AG20443 (cell line): Measurements from ENCODE around the gene CCDC106.

Experiments
- DNase-seq: peaks from one replicate; pipeline ENCODE4 v3.0.0; 2012; ENCODE audit warnings: low spot score, mixed read lengths

The CCDC106 gene

DNA sequence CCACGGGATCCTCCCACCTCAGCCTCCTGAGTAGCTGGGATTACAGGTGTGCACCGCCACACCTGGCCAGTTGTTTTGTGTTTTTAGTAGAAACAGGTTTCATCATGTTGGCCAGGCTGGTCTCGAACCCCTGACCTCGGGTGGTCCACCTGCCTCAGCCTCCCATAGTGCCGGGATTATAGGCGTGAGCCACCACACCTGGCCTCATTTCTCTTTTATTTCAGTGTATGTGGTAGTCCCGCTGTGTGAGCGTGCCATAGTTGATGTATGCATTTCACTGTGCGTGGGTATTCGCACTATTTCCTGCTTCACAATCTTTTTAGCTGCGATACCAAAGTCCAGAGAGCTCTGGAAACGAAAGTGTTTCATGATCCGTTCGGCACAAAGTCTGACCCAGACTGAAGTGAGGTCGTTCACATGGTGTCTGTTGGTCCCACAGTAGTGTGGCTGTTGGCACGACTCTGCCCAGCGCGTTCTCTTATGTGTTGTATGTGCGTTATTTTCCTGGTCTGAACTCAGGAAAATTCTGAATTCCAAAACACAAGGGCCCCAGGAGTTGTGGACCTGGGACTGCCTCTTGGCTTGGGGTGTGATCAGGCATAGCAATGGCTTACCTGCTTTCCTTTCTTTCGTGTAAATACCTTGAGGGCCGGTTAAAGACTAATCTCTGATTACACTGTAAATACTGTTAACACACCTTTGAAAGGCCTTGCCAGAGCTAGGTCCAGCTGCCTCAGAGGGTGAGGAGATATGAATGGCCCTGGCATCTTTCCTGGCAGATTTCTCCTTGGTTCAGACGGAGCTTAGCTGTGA lies 35.6 kb downstream of the CCDC106 start:
- DNase-seq: no peak

DNA sequence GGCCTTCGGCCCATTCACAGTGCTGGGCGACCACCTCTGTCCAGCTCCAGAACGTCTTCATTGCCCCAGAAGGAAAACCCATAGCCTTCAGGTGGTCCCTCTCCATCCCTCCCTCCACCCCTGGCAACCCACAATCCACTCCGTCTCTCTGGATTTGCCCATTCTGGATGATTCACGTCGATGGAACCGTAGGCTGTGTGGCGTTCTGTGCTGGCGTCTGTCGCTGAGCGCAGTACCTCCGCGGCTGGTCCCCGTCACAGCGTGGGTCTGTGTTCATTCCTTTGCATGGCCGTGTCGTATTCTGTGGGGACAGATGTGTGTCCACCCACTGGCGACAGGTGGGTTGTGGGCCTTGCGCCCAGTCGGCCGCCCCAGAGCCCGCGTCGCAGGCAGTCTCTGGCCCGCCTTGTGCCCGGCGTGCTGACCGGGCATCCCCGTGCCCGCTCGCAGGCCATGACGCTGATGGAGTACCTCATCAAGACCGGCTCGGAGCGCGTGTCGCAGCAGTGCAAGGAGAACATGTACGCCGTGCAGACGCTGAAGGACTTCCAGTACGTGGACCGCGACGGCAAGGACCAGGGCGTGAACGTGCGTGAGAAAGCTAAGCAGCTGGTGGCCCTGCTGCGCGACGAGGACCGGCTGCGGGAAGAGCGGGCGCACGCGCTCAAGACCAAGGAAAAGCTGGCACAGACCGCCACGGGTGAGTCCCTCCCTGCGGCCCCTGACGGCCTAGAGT lies 37.1 kb downstream of the CCDC106 start:
- no peak for DNase-seq

DNA sequence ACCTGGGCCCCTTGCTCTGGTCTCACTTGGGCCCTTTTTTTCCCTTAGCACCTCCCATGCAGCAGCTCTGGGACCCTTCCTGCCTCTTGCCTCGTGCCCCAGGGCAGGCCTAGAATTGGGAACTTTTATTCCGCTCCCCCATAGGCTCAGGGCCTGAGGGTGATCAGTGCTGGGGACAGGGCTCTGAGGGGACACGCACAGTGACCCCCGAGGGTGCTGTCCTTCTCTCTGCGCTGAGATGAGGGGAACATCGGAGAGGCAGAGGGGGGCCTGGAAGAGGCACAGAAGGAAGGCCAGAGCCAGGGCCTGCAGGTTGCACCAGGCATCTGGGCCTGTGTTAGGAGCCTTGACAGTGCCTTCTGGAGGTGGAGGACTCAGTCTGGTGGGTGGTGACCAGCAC lies 37.8 kb downstream of the CCDC106 start:
- no peak for DNase-seq

GRCh38 chr19:55686311-55687050 lies 38.5 kb downstream of the CCDC106 start:
- no peak for DNase-seq

DNA sequence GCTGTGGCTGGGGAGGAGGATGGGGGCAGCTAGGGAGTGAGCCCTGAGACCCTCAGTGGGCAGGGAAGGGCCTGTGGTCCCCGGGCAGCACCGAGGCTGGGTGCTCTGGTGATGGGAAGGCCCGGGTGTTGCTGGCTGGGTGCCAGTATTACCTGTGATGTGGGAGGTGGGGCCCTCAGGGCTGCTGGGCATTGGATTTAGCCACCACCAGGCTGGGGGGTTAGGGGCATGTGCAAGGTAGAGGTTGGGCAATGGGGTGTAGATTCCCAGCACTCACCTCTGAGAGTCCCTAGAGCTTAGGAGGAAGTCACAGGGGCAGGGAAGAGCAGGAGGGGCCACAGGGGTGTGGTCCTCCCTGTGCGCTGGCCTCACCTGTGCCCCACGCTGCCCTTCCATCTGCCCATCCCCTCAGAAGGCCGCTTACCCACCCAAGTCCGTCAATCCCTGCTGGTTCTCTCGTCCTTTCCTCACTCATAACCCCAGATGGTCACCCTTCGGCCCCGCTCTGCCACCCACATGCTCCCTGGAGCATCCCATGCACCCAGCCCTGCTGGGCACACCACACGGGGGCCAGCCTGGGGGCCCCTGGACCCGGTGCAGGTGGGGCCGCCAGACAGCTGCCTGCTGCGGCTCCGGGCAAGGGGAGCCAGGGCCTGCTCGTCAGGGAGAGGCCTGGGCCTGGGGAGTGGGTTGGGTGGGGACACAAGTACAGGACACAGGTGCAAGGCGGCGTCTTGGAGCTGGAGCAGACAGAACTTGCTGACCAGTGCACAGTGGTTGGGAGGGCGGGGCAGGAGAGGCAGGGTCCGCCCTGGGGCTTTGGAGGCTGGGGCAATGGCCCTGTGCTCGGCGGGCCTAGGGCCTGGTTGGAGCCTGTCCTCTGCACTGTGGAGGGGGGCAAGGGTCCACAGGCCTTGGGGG lies 39.5 kb downstream of the CCDC106 start:
- DNase-seq: no peak

GRCh38 chr19:55688422-55689218 lies 40.6 kb downstream of the CCDC106 start:
- no peak for DNase-seq

DNA sequence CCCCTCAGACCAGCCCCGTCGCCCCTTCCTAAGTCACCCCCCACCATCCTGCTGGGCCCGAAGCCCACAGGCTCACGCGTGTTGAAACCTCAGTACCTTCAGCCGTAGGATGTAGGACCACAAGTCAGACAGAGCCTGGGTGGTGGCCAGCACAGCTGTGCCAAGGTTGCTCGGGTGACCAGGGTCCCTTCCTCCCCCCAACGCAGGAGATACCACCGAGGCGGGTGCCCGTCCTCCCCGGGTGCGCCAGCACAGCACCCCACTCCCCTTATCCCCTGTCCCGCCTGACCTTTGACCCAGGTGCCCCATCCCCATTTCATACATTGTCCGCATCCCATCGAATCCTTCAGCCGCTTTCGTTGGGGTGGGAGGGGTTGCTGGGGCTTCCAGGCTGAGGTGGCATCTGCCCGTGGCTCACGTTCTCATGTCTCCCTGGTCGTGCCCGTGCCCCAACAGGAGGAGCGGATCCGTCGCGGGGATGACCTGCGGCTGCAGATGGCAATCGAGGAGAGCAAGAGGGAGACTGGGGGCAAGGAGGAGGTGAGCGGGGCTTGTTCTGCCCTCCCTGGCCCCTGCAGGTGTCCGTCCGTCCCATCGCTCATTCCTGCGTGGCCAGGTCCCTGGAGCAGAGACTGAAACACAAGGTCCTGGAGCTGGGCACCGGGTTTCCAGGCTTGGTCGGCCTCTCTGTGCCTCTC lies 41.5 kb downstream of the CCDC106 start:
- DNase-seq: no peak

GRCh38 chr19:55690109-55690768 lies 42.2 kb downstream of the CCDC106 start:
- DNase-seq: no peak

DNA sequence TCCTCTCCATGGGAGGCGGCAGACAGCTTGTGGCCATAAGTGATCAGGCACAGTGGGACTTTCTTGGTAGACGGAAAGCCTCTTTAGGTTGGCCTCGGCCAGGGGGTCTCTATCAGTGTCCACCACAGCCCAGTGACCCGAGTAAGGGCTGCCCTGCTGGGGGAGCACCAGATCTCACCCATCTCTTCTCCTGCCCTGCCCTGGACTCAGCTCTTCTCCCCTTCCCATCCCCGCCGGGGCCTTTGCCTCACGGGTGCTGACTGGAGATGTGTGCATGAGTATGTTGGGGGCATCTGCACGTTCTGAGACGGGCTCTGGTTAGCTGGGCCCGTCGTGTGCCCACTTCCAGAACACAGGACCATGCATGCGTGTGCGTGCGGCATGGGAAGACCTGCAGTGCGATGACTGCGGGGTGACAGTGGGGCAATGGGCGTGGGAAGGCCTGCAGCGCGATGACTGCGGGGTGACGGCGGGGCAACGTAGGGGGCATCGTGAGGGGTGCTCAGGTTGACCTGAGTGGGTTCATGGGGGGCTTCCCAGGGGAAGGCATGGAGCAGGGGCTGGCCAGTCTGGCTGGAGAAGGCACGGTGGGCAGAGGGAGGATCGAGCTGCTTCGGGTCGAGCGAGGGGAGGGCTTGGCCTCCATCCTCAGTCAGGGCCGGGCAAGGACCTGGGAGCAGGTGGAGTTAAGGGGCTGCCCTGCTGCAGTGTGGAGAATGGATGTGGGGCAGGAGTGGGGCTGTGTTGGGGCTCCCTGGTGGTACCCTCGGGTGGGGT lies 42.9 kb downstream of the CCDC106 start:
- no peak for DNase-seq

GRCh38 chr19:55691561-55692481 lies 43.8 kb downstream of the CCDC106 start:
- no peak for DNase-seq

GRCh38 chr19:55692681-55693081 lies 44.7 kb downstream of the CCDC106 start:
- DNase-seq: no peak

GRCh38 chr19:55693336-55693974 lies 45.4 kb downstream of the CCDC106 start:
- no peak for DNase-seq

DNA sequence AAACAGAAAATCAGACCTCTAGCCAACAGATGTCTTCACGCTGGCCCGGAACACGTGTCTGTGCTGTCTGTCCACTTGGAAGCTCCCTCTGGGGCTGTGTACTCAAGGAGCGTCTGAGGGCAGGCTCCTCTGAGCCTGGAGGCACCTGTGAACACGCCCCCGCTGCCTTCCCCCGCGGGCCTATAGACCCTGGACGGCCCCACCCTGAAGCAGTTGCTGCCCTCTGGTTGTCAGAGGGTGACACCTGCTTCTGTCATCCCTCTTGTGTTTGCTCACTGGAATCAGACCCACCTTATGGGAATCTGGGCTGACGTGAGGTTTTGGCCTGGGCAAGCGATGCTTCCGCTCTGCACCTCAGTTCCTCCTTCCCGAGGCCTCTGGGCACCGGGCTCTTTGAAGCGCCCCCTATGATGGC lies 46.2 kb downstream of the CCDC106 start:
- DNase-seq: no peak

DNA sequence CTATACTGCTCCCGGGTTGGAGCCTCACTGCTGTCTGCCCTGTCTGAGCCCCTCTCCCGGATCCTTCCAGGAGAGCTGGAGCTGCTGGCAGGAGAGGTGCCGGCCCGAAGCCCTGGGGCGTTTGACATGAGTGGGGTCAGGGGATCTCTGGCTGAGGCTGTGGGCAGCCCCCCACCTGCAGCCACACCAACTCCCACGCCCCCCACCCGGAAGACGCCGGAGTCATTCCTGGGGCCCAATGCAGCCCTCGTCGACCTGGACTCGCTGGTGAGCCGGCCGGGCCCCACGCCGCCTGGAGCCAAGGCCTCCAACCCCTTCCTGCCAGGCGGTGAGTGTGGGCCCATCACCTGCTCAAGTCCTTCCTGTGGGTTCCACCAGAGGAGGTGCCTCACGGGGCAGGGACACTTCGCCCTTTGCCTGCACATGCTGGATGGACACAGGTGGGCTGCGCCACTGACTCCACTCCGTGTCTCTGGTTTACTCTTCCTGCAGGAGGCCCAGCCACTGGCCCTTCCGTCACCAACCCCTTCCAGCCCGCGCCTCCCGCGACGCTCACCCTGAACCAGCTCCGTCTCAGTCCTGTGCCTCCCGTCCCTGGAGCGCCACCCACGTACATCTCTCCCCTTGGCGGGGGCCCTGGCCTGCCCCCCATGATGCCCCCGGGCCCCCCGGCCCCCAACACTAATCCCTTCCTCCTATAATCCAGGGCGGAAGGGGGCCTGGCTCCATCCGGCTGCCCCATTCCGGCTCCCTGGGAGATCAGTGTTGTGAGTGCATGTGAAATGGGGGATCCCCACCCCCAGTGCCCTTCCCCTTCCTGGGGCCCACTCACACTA lies 46.9 kb downstream of the CCDC106 start:
- DNase-seq: no peak

- DNase-seq: no peak
Measured at GRCh38 chr19:55695511-55696290, 47.7 kb downstream of the CCDC106 start.
